Trophoblast cell (in vitro differentiated cells and primary cell): ENCODE measurements around the gene AANAT.

Experiments
- DNase-seq, 2 donors: peaks; one replicate each; pipeline ENCODE4 v3.0.0-alpha.2; 2016
- H2AFZ ChIP-seq: 2 replicates; pipeline ENCODE4 v1.6.1; 2013; ENCODE audit warnings: low read length, moderate library complexity, mild to moderate bottlenecking; ENCODE audit not compliant: insufficient read depth, poor library complexity
- H2AK5ac ChIP-seq: 2 replicates; pipeline ENCODE4 v1.6.1; 2013; ENCODE audit warnings: mild to moderate bottlenecking, low read length
- H2BK120ac ChIP-seq: 2 replicates; pipeline ENCODE4 v1.6.1; 2013; ENCODE audit warnings: low read length, mild to moderate bottlenecking, moderate library complexity; ENCODE audit not compliant: insufficient read depth, poor library complexity
- H2BK12ac ChIP-seq: 2 replicates; pipeline ENCODE4 v1.6.1; 2013; ENCODE audit warnings: mild to moderate bottlenecking, low read length, moderate library complexity
- H2BK5ac ChIP-seq: 2 replicates; pipeline ENCODE4 v1.6.1; 2013; ENCODE audit warnings: low read length, low read depth, moderate library complexity, mild to moderate bottlenecking; ENCODE audit not compliant: poor library complexity
- H3K14ac ChIP-seq: 2 replicates; pipeline ENCODE4 v1.6.1; 2013; ENCODE audit warnings: mild to moderate bottlenecking, low read length
- H3K18ac ChIP-seq: 2 replicates; pipeline ENCODE4 v1.6.1; 2013; ENCODE audit warnings: mild to moderate bottlenecking, low read length
- H3K23ac ChIP-seq: 2 replicates; pipeline ENCODE4 v1.6.1; 2013; ENCODE audit warnings: low read length
- H3K27ac ChIP-seq: 2 replicates; pipeline ENCODE4 v1.5.1; 2013; ENCODE audit warnings: low read depth, mild to moderate bottlenecking, inconsistent platforms, low read length, moderate library complexity
- H3K27me3 ChIP-seq: 2 replicates; pipeline ENCODE4 v1.6.1; 2013; ENCODE audit warnings: inconsistent platforms, mild to moderate bottlenecking, low read length, moderate library complexity; ENCODE audit not compliant: insufficient read depth
- H3K36me3 ChIP-seq, 2 experiments: 1 replicate in 1 of 2; 2 replicates in 1 of 2; pipeline ENCODE4 v1.6.1; 2013; ENCODE audit warnings: low read length in 2 of 2, mild to moderate bottlenecking in 2 of 2, moderate library complexity in 1 of 2; ENCODE audit not compliant: insufficient read depth in 2 of 2, control insufficient read depth in 1 of 2
- H3K4ac ChIP-seq: 2 replicates; pipeline ENCODE4 v1.6.1; 2013; ENCODE audit warnings: low read depth, mild to moderate bottlenecking, low read length, moderate library complexity
- H3K4me1 ChIP-seq, 2 experiments: 1 replicate in 1 of 2; 2 replicates in 1 of 2; pipeline ENCODE4 v1.6.1; 2013; ENCODE audit warnings: low read length in 2 of 2, mild to moderate bottlenecking in 2 of 2, moderate library complexity in 1 of 2; ENCODE audit not compliant: insufficient read depth in 2 of 2, control insufficient read depth in 1 of 2
- H3K4me2 ChIP-seq: 2 replicates; pipeline ENCODE4 v1.6.1; 2013; ENCODE audit warnings: inconsistent platforms, mild to moderate bottlenecking, low read length, moderate library complexity
- H3K4me3 ChIP-seq: 2 replicates; pipeline ENCODE4 v1.5.1; 2013; ENCODE audit warnings: mild to moderate bottlenecking, low read depth, low read length, inconsistent platforms
- H3K79me1 ChIP-seq: one replicate; pipeline ENCODE4 v1.6.1; 2013; ENCODE audit warnings: low read length
- H3K79me2 ChIP-seq: 2 replicates; pipeline ENCODE4 v1.6.1; 2013; ENCODE audit warnings: low read length, mild to moderate bottlenecking; ENCODE audit not compliant: control insufficient read depth, insufficient read depth, poor library complexity
- H3K9ac ChIP-seq: 2 replicates; pipeline ENCODE4 v1.6.1; 2013; ENCODE audit warnings: mild to moderate bottlenecking, low read length
- H3K9me3 ChIP-seq: 2 replicates; pipeline ENCODE4 v1.6.1; 2013; ENCODE audit warnings: low read depth, mild to moderate bottlenecking, control low read depth, inconsistent platforms, low read length; ENCODE audit not compliant: insufficient read depth
- H4K12ac ChIP-seq: 2 replicates; pipeline ENCODE4 v1.6.1; 2013; ENCODE audit warnings: low read depth, mild to moderate bottlenecking, low read length, moderate library complexity
- H4K8ac ChIP-seq: 2 replicates; pipeline ENCODE4 v1.6.1; 2013; ENCODE audit warnings: low read depth, mild to moderate bottlenecking, low read length, moderate library complexity
- H4K91ac ChIP-seq: one replicate; pipeline ENCODE4 v1.6.1; 2013; ENCODE audit warnings: low read depth, mild to moderate bottlenecking, low read length, moderate library complexity
- WGBS: extraction: QIAGEN DNeasy Blood & Tissue Kit; methylation state at CpG from one replicate; pipeline ENCODE4 v1.1.7; 2013; ENCODE audit warnings: missing lambda C conversion rate; ENCODE audit not compliant: insufficient read length, insufficient coverage; ENCODE audit errors: extremely low coverage; 5-methylcytosine and 5-hydroxymethylcytosine counted together

The AANAT gene

DNA sequence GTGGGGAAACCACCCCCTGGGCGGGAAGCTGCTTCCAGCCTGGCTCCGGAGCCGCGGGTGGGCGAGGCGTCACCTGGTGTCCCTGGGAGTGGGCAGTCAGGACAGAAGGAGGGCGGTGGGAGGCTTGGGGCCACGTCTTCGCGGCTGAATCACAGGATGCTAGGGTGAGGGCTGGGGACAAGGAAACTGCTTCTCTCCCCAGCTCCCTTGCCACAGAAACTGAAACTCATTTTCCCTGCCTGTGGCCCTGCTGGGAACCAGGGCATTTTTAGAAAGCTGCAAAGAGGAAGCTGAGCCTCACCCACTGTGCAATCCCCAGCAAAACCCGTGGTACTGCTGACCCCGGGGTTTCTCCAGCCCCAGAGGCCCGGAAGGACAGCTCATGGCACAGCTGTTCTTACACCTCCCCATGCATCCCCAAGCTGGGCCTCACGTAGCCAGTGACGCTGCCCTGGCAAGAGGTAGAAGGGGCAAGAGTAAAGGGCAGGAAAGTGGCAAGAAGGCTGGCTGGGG lies 25.6 kb downstream of the AANAT start:
- DNase-seq = peak; percentile 47 to 48
- Histone ChIP-seq H3K79me1 (no peaks in the 10 kb centered on the region), H2AK5ac (no peak overlapping the region), H2AFZ (no peak overlapping the region), H4K12ac (no peak overlapping the region), H2BK120ac (no peak overlapping the region), H4K8ac (no peak overlapping the region), H3K4ac (no peak overlapping the region), H3K27ac (no peak overlapping the region), H3K23ac (no peak overlapping the region), H3K18ac (no peak overlapping the region), H2BK5ac (no peak overlapping the region), H3K4me3 (no peak overlapping the region), H3K9me3 (peaks cover 4% of the 10 kb centered on the region), H3K9ac (no peak overlapping the region), H3K36me3 (no peaks in the 10 kb centered on the region), H3K4me1 (peaks cover 0 to 10% of the 10 kb centered on the region in 2 experiments), H4K91ac (no peak overlapping the region), H3K79me2 (no peaks in the 10 kb centered on the region), H3K14ac (no peak overlapping the region), H2BK12ac (no peak overlapping the region), H3K4me2 (no peak overlapping the region), H3K27me3 (no peaks in the 10 kb centered on the region)
- WGBS = no CpG with 5 or more reads among the region's 15 CpGs

DNA sequence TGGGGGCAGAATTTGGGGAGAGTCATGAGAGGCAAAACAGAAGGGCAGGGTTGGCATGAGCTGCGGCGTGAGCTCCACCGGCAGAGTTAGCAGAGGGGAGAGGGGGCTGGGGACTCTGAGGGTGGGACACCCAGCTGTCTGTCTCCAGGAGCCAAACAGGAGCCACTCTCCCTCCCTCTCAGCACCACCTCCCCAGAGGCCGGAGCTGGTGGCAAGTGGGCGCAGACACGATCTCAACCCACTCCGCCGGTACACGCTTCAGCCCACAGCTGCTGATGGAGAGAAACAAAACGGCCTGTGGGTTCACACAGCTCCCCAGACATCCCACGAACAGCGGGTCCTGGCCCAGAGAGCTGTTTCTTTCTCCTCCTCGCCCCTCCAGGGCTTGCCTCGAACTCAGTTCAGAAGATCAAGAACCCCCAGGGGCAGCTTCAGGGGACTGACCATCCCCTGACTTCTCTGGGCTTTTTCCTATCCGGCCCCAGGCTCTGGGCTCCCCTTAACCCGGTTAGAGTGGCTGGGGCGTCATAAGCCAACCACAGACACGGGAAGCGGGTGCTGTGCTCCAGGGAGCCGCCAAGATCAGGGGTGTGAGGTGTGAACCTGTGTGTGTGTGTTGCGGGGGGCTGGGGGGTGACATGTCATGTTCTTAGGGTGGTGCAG lies 26.2 kb downstream of the AANAT start:
- no peaks in the 10 kb centered on the region for H3K36me3 ChIP-seq
- no peaks in the 10 kb centered on the region for H3K79me1 ChIP-seq
- no peak overlapping the region for H3K9ac ChIP-seq
- WGBS = no CpG with 5 or more reads among the region's 21 CpGs
- peaks cover 4% of the 10 kb centered on the region for H3K9me3 ChIP-seq
- DNase-seq = no peak
- no peak overlapping the region for H3K18ac ChIP-seq
- H3K4ac ChIP-seq = no peak overlapping the region
- peaks cover 4 to 14% of the 10 kb centered on the region in 2 experiments for H3K4me1 ChIP-seq
- H3K4me2 ChIP-seq = no peak overlapping the region
- H3K79me2 ChIP-seq = no peaks in the 10 kb centered on the region
- no peak overlapping the region for H2BK12ac ChIP-seq
- H4K12ac ChIP-seq = no peak overlapping the region
- no peak overlapping the region for H3K4me3 ChIP-seq
- H3K14ac ChIP-seq = no peak overlapping the region
- no peak overlapping the region for H3K23ac ChIP-seq
- no peak overlapping the region for H4K8ac ChIP-seq
- H2AFZ ChIP-seq = no peak overlapping the region
- no peak overlapping the region for H2AK5ac ChIP-seq
- H3K27me3 ChIP-seq = no peaks in the 10 kb centered on the region
- no peak overlapping the region for H2BK120ac ChIP-seq
- H3K27ac ChIP-seq = no peak overlapping the region
- no peak overlapping the region for H4K91ac ChIP-seq
- no peak overlapping the region for H2BK5ac ChIP-seq

DNA sequence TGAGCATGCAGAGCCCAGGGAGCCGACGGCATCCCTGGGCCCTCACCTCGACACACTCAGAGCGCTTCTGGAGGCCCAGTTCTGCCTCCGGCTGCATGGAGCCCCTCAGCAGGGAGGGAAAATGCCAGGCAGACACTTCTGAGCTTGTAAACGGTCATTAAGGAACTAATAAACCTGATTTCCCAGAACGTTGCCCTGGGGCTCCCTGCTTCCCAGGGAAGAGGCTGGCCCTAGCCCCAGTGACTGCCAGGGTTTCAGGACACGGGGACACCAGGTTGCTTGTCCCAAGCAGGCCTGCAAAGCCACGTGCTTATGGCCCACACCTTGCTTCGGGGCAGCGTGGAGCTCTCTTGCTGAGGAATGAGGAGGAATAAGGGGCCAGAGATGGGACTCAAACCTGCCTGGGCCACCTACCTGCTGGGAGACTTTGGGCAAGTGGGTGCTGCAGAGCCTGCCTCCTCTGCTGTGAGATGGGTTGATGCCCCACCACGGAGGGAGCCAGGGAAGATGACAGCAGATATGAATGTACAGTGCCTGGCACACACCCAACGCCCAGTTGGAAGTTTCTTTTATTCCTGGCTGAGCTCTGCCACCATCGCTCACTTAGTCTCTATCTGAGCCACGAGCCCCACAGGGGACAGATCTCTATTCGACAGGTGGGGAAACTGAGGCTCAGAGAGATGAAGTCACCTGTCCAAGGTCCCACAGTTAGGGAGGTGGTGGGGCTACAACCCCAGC lies 28.4 kb downstream of the AANAT start:
- no peak overlapping the region for H4K91ac ChIP-seq
- no peak overlapping the region for H3K4me2 ChIP-seq
- H3K27me3 ChIP-seq = no peaks in the 10 kb centered on the region
- H2BK12ac ChIP-seq = no peak overlapping the region
- peaks cover 4% of the 10 kb centered on the region for H3K9me3 ChIP-seq
- H2BK5ac ChIP-seq = no peak overlapping the region
- no peak overlapping the region for H4K12ac ChIP-seq
- H3K4ac ChIP-seq = no peak overlapping the region
- no peak overlapping the region for H4K8ac ChIP-seq
- WGBS = no CpG with 5 or more reads among the region's 16 CpGs
- H3K79me2 ChIP-seq = no peaks in the 10 kb centered on the region
- no peak overlapping the region for H2AK5ac ChIP-seq
- no peak overlapping the region for H3K23ac ChIP-seq
- H3K79me1 ChIP-seq = peaks cover 2% of the 10 kb centered on the region
- no peak overlapping the region for H3K9ac ChIP-seq
- H2BK120ac ChIP-seq = no peak overlapping the region
- no peak overlapping the region for H3K27ac ChIP-seq
- H3K4me1 ChIP-seq = peaks cover 23 to 32% of the 10 kb centered on the region in 2 experiments
- no peak overlapping the region for H3K18ac ChIP-seq
- no peak overlapping the region for H3K14ac ChIP-seq
- peak overlapping the region; percentile 32 for H3K4me3 ChIP-seq
- H3K36me3 ChIP-seq = no peaks in the 10 kb centered on the region
- no peak for DNase-seq
- no peak overlapping the region for H2AFZ ChIP-seq

DNA sequence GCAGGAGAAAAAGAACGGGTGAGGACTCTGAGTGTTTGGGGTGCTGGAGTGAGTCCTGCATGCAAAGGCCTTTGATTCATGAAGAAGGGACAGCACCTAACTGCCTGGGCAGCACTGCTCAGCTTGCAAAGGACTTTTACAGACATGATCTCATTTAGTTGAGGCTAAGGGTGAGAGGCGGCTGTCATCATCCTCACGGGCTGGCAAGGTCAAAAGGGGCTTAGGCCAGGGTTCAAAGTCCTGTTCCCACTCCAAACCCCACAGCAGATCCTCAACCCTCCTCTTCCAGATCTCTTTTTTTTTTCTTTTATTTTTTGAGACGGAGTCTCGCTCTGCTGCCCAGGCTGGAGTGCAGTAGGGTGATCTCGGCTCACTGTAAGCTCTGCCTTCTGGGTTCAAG lies 29.1 kb downstream of the AANAT start:
- no peak overlapping the region for H3K4me2 ChIP-seq
- no peak overlapping the region for H3K23ac ChIP-seq
- no peak overlapping the region for H2AFZ ChIP-seq
- no peak overlapping the region for H3K14ac ChIP-seq
- H3K4me1 ChIP-seq = peaks cover 23 to 34% of the 10 kb centered on the region in 2 experiments
- H4K8ac ChIP-seq = no peak overlapping the region
- H3K27me3 ChIP-seq = no peaks in the 10 kb centered on the region
- H2BK120ac ChIP-seq = no peak overlapping the region
- H3K4ac ChIP-seq = no peak overlapping the region
- H3K79me1 ChIP-seq = peaks cover 3% of the 10 kb centered on the region
- no peak overlapping the region for H3K4me3 ChIP-seq
- no peak overlapping the region for H3K18ac ChIP-seq
- no CpG with 5 or more reads among the region's 6 CpGs for WGBS
- H3K9ac ChIP-seq = no peak overlapping the region
- DNase-seq = no peak
- H2BK12ac ChIP-seq = no peak overlapping the region
- H2BK5ac ChIP-seq = no peak overlapping the region
- no peak overlapping the region for H2AK5ac ChIP-seq
- H3K9me3 ChIP-seq = peaks cover 4% of the 10 kb centered on the region
- H3K79me2 ChIP-seq = no peaks in the 10 kb centered on the region
- no peaks in the 10 kb centered on the region for H3K36me3 ChIP-seq
- no peak overlapping the region for H4K12ac ChIP-seq
- no peak overlapping the region for H3K27ac ChIP-seq
- no peak overlapping the region for H4K91ac ChIP-seq
